NCI-H1417 treated with DMSO at 0.1 percent for 48 hours (cell line): Measurements from ENCODE around the gene TCEAL2.
A peak's percentile ranks its signal among the peaks of the same experiment; 100 is the strongest.
"Not testable (repeated sequence)": the region's sequence is repeated elsewhere in the genome, so short reads cannot be mapped to it uniquely, and the experiment has no call there.

Source experiments
- DNase-seq: peaks from one replicate; lab custom pipeline; 2025; lab: John Stamatoyannopoulos, UW

The TCEAL2 gene

DNA sequence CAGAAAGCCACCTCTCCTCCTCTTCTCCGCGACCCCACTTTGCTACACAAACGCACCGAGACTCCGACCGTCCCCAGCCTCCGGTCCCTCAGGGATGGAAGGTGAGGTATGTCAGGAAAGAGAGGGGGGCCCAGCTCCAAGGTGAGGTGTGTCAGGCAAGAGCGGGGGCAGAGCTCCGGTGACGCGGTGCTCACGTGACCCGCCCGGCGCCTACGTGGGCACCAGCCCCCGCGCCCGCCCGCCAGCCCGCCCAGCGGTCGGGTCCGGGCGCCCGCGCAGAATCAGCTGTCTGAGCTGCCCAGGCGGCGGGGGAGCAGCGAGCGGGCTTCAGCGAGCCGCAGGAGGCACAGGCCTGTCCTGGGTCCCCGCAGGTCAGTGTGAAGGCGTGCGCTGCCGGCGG, at the start of gene TCEAL2:
TCEAL2 (plus strand) TSS at position 244 of the 400 bp plus-strand sequence. CDS start 1,152 bp downstream, outside the sequence.
- DNase-seq, result not testable (repeated sequence)

DNA sequence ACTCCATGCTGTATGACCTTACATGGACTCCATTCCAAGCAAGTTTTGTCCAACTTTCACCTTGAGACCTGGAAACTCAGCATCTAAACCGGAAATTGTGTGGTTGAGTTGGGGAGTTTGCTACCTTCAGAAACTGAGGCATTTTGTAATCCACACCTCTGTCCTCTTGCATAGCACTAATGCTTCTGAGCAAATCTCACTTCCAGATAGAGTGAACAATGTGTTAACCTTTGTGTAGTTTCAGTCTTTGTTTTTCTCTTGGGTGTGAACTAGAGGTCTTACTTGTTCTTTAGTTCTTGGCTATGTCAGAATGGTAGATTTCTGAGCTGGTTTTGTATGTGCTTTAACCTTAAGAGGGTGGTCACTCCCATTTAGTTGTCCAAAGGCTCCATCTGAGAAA, 48.1 kb upstream of the TCEAL2 start:
- no peak for DNase-seq

DNA sequence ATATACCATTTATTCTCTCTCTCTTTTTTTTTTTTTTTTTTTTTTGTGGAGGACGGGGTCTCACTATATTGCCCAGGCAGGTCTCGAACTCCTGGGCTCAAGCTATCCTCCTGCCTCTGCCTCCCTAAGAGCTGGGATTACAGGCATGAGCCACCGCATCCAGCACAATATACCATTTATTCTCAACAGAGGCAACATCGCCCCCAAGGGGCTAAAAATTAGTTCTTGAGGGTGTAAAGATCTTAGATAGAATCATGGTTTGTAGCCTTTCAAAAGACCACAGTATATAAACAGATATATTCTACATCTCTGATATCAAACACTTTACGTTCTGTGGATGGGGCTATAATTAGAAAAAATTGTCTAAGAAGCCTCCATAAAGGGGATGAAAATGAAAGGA, 39.8 kb upstream of the TCEAL2 start:
- DNase-seq, result no peak

DNA sequence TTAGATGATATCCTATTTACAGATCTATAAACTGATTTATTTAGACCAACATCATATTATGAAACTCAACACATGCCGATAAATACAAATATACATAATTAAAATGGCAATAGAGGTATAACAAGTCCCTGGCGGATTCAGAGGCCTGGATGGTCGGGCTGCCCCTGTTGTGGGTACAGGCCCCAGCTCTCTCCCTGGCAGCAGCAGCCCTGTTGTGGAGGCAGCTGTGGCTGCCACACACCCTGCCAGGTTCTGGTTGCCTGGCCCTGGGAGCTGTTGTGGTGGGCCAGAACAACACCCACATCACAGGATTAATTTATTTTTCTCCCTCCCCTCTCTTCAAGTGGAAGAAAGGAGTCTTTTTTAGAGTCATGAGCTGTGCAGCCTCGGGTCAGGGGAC, 12.1 kb upstream of the TCEAL2 start:
- no peak for DNase-seq

DNA sequence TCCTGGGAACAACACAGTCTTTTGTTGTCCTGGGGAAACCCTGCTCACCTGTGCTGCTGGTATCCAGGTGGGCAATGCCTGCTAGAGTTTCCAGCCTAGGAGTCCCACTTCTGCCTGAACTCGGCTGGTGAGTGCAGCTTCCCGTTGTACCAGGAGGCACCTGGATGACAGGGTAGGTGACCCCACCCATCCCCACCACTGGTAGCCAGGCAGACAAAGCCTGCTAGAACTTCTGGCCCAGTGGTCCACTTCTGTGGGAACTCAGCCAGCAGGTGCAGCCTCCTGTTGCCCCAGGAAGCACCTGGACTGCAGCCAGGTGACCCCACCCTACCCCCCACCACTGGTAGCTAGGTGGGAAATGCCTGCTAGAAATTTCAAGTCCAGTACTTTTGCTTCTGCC, 9.7 kb upstream of the TCEAL2 start:
- DNase-seq, result no peak

DNA sequence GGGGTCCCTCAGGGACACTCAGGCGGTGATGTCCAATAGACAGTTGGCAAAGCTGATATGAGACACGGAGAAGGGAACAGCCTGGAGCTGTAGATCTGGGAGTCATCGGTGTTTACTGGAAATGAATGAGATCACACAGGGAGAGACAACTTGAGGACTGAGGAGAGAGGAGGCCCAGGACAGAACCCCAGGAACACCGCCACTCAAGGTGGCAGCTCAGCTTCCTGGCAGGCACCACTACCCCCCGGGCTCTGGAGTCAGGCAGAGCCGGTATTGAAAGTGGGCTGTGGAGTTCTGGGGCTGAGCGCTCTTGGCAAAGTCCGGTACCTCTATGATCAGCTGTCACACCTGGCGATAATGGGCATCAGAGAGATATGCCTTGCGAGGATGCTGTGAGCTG, 465 bp upstream of the TCEAL2 start:
- DNase-seq, result not testable (repeated sequence)

DNA sequence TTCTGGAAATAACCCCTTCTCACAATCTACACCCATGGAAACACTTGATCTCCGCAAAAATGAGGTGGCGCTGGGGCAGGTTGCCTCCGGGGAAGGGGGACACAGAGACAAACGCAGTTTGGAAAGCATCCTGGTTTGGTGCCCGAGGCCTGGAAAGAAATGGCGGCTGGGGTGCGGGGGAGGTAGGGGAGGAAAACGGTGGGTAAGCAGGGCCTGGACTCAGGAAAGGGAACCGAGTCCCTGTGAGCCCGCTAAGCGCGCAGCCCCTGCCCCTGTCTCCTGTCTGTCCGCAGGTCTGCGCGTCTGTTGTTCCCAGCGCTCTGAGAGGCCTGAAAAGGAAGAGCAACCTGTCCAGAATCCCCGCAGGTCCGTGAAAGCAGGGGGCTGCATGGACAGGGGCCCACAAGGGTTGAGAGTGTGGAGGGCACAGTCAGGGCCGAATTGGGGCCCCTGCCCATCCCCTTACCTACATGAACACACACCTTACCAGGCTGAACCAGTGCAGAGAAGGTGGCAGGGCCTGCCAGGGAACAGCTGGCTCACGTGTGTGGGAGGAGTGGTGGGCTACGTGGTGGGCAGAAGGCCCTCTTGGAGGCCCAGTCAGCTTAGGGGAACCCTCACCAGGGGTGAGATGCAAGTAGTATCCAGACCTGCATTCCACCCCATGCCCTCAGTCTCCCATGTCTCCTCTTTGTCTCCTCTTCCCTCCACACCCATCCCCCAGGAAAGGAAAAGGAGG, 770 bp downstream of the TCEAL2 start:
- DNase-seq, result not testable (repeated sequence)

DNA sequence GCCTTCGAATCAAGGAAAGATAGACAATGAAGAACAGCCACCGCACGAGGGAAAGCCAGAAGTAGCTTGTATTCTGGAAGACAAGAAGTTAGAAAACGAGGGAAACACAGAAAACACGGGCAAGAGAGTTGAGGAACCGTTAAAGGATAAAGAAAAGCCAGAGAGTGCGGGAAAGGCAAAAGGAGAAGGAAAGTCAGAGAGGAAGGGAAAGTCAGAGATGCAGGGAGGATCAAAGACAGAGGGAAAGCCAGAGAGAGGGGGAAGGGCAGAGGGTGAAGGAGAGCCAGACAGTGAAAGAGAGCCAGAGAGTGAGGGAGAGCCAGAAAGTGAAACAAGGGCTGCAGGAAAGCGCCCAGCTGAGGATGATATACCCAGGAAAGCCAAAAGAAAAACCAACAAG, 1.4 kb downstream of the TCEAL2 start:
- DNase-seq, result no peak

DNA sequence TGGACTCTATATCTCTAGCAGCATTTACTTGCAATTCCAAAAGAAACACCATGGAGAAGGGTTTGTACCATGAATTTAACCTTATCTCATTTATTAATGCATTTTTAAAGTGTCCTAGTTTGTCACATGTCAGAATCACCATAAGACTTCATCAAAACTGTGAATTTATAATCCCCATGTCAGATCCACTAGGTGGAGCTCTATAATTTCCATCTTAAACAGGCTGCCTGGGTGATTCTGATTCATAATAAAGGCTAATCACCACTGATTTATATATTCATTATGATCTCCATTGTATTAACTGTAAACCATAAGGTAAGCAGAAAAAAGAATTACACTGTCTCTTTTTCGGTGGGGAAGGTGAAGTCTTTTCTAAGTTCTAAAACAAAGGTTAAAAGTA, 4.0 kb downstream of the TCEAL2 start:
- DNase-seq, result no peak

DNA sequence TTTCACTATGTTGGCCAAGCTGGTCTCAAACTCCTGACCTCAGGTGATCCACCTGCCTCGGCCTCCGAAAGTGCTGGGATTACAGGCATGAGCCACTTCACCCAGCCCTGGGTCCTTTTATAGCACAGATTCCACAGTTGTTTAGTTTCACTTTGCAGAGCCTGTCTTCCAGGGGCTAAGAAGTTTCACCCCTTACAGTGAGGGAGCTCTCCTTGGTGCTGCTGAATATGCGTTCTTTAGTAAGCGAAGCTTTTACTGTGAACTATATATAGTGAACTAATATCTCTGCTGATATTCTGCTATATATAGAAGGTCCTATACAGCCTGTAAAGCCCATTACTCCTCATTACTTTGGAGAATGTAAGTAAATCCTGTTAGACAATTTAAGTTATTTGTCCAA, 12.6 kb downstream of the TCEAL2 start:
- no peak for DNase-seq

DNA sequence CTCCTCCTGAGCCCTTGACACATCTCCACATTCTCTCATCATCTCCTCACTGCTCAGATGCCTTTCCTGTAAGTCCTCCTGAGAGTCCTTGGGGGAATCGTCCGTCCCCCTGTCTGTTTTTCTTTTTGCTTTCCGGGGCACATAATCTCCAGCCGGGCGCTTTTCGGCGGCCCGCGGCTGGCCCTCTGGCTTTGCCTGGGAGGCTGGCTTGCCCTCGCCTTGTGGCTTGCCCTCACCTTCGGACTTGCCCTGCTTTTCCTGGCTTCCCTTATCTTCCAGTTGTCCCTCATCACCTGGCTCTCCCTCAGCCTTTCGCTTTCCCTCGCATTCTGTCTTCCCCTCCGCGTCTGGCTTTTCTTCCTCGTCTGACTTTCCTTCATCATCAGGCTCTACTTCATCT, 15.4 kb downstream of the TCEAL2 start:
- not testable (repeated sequence) for DNase-seq

DNA sequence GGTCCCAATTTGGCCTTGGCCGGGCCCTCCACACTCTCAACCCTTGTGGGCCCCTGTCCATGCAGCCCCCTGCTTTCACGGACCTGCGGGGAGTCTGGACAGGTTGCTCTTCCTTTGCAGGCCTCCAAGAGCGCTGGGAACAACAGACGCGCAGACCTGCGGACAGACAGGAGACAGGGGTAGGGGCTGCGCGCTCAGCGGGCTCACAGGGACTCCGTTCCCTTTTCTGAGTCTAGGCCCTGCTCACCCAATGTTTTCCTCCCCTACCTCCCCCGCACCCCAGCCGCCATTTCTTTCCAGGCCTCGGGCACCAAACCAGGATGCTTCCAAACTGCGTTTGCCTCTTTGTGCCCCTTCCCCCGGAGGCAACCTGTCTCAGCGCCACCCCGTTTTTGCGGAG, 16.2 kb downstream of the TCEAL2 start:
- not testable (repeated sequence) for DNase-seq

DNA sequence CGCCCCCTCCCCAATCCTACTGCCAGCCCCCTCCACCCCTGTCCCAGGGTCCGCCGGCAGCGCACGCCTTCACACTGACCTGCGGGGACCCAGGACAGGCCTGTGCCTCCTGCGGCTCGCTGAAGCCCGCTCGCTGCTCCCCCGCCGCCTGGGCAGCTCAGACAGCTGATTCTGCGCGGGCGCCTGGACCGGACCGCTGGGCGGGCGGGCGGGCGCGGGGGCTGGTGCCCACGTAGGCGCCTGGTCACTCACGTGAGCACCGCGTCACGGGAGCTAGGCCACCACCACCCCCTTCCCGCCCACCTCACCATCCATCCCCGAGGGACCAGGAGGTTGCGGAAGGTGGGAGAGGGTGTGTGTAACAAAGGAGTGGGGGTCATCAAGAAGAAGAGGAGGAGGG, 16.8 kb downstream of the TCEAL2 start, which contains the start of gene TCEAL6:
TCEAL6 (minus strand) TSS at position 208 of the 400 bp plus-strand sequence.
- not testable (repeated sequence) for DNase-seq

DNA sequence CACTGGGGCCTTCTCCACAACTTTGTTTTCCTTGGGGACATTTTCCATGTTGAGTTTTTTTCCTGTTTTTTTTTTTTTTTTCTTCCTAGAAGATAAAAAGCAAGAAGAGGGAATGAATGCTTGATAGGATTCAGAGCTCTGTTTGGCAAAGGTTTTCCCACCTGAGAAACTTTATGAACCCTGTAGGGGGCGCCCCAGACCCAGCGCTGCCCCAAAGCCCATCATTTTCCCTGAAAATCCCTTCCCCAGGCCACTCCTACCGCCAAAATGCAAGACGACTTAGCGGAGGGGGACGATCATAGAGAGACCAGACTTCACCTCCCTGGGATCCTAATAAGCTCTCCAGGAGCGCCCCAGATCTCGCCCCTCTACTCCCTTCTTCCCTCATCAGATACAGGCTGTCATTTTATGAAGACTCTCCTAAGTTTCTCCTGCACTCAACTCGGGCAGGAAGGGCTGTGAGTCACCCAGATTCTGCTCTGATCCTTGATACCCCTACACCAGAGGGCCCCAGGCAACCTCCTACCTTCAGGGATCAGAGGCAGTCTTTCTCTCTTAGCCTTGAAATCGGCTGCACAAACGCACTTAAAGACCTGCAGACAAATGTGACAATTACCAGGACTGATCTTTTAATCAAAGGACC, 28.9 kb downstream of the TCEAL2 start:
- DNase-seq, result no peak

DNA sequence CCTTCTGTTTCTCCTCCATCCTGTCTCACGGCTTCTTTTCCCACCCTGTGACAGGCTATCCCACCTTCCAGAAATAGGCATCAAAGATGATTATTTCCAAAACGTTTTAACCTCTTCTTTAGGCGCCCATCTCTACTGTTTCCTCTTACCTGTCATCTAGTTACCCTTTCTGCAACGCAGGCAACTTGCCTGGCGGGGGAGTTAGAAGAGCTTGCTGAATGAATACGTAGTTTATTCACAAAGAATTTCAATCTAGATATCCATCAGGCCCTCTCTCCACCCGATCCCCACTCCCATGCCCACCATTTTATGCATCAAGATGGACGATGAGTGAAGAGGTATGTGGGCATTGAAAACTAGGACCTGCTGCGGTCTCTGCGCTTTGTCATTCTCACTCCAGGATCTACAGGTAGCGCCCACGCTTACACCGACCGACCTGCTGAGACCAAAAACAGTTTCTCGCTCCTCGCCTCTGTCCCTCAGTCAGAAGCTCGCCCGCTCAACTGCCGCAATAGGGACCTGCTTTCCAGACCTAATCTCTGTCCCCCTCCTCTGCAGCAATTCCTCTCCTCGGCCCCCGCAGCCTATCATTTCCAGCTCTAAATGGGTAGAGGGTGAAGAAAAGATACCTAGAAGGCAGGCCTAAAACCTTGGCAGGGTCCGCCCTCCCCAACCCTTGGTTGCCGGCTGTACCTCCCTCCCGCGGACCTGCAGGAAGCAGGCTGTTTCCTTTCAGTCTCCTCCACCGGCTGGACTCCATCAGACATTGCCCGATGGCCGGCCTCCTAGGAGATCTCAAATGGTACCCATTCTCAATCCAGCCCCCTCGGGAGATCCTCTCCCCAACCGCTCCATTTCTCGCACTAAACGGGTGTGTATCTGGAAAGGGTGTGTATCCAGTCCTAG, 29.7 kb downstream of the TCEAL2 start:
- DNase-seq, result no peak

DNA sequence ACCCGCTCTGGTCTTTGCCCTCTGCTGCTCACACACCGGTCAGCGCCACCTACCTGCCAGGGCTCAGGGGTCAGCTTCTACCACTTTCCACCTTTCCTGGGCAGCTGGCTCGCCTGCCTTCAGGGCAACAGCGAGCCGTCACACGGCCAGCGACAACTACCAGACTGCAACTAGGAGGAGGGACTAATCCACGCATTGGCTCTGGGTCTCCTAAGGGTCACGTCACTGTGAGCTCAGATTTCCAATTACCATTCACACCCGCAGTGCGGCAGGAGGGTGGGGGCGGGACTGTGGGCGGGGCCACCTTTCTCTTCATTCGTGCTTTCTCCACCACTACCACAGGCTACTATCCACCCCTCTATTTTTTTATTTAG, 30.3 kb downstream of the TCEAL2 start, which contains the start of gene BEX5:
BEX5 (minus strand) TSS at position 172 of the 374 bp plus-strand sequence. CDS start 1,712 bp downstream, outside the sequence.
- DNase-seq, result peak; percentile 25
